GM13977 (cell line): ENCODE measurements around the gene MUC4.

ENCODE experiments used
- DNase-seq: peaks from one replicate; pipeline ENCODE4 v3.0.0; 2012; ENCODE audit warnings: low spot score
- CTCF ChIP-seq: IDR thresholded peaks from 2 replicates; pipeline ENCODE4 v1.5.1; 2012; ENCODE audit warnings: mild to moderate bottlenecking, control low read depth; ENCODE audit not compliant: insufficient read depth; ENCODE audit errors: extremely low read depth, missing control alignments
- in situ Hi-C: fragments of 300-500 bp; cut with MboI; formaldehyde crosslinking; loops from one replicate; pipeline ENCODE4 v1.12.0; 2022; ENCODE audit warnings: low sequenced_read_pairs, low pct_unique_long_range_greater_than_20kb, mixed read lengths, inconsistent platforms; ENCODE audit not compliant: unreplicated experiment

MUC4 gene

GRCh38 chr3:195854628-195855294, 43.0 kb upstream of the MUC4 start:
- no peak for DNase-seq
- in situ Hi-C loops = loop anchor here (10.0 kb wide), 1 partner anchor 60 kb away; no protein-coding TSS in a partner anchor
- TF ChIP-seq CTCF = no peak

- TF ChIP-seq CTCF = no peak
- in situ Hi-C loops = loop anchor here (10.0 kb wide), 1 partner anchor 61 kb away; no protein-coding TSS in a partner anchor
Observed at GRCh38 chr3:195853996-195854395, 42.3 kb upstream of the MUC4 start.

GRCh38 chr3:195853036-195853435, 41.3 kb upstream of the MUC4 start:
- DNase-seq = no peak

More at GRCh38 chr3:195853996-195854395, 42.3 kb upstream of the MUC4 start:
- no peak for DNase-seq

GRCh38 chr3:195850857-195851543, 39.3 kb upstream of the MUC4 start:
- DNase-seq = peak; percentile 94
- in situ Hi-C loops = loop anchor here (10.0 kb wide), 1 partner anchor 64 kb away; no protein-coding TSS in a partner anchor
- peak; percentile 100 for TF ChIP-seq CTCF

More at GRCh38 chr3:195853036-195853435, 41.3 kb upstream of the MUC4 start:
- in situ Hi-C loops = loop anchor here (10.0 kb wide), 1 partner anchor 62 kb away; no protein-coding TSS in a partner anchor
- no peak for TF ChIP-seq CTCF

- DNase-seq = no peak
Observed at GRCh38 chr3:195849322-195850074, 37.8 kb upstream of the MUC4 start.

More at GRCh38 chr3:195849322-195850074, 37.8 kb upstream of the MUC4 start:
- TF ChIP-seq CTCF = no peak
- in situ Hi-C loops = loop anchor here (10.0 to 25.0 kb wide), 2 partner anchors 65 to 287 kb away; no protein-coding TSS in a partner anchor
